Dendritic cell treated with granulocyte-macrophage colony-stimulating factor and Interleukin-4, amounts not matched to agents 40 ng/mL and 50 ng/mL, for 4 days (primary cell): ENCODE data around the gene SOAT2.
"Not testable (repeated sequence)": the region's sequence is repeated elsewhere in the genome, so short reads cannot be mapped to it uniquely, and the experiment has no call there.

Experiments
- H3K27ac Mint-ChIP-seq: one replicate; pipeline ENCODE4 v1.8.0; 2022; ENCODE audit warnings: mild to moderate bottlenecking, mixed read lengths
- H3K27me3 Mint-ChIP-seq: one replicate; pipeline ENCODE4 v1.8.0; 2022; ENCODE audit warnings: mild to moderate bottlenecking, mixed read lengths
- H3K36me3 Mint-ChIP-seq: one replicate; pipeline ENCODE4 v1.8.0; 2022; ENCODE audit warnings: low read depth, mixed read lengths
- H3K4me1 Mint-ChIP-seq: one replicate; pipeline ENCODE4 v1.8.0; 2022; ENCODE audit warnings: low read depth, mixed read lengths
- H3K4me3 Mint-ChIP-seq: one replicate; pipeline ENCODE4 v1.8.0; 2022; ENCODE audit warnings: mild to moderate bottlenecking, moderate library complexity, mixed read lengths
- H3K9me3 Mint-ChIP-seq: one replicate; pipeline ENCODE4 v1.8.0; 2022; ENCODE audit warnings: mixed read lengths
- intact Hi-C: fragments of 100-400 bp; cut with micrococcal nuclease; formaldehyde crosslinking; loops from one replicate; pipeline ENCODE4 v1.15.0; 2022

Gene SOAT2

GRCh38 chr12:53151039-53151438 lies 47.8 kb downstream of the SOAT2 start:
- no peak overlapping the region for H3K27ac Mint-ChIP-seq
- intact Hi-C loops = no loop called here
- no peaks in the 10 kb centered on the region for H3K4me1 Mint-ChIP-seq
- no peaks in the 10 kb centered on the region for H3K36me3 Mint-ChIP-seq
- peaks cover 5% of the 10 kb centered on the region for H3K27me3 Mint-ChIP-seq
- H3K4me3 Mint-ChIP-seq = no peak overlapping the region
- H3K9me3 Mint-ChIP-seq = no peaks in the 10 kb centered on the region

GRCh38 chr12:53152390-53152789 lies 49.1 kb downstream of the SOAT2 start:
- Mint-ChIP-seq H3K27ac (no peak overlapping the region), H3K9me3 (no peaks in the 10 kb centered on the region), H3K4me3 (no peak overlapping the region), H3K27me3 (peaks cover 5% of the 10 kb centered on the region), H3K36me3 (no peaks in the 10 kb centered on the region), H3K4me1 (no peaks in the 10 kb centered on the region)
- intact Hi-C loops = no loop called here

GRCh38 chr12:53159195-53159839 lies 56.0 kb downstream of the SOAT2 start:
- H3K4me1 Mint-ChIP-seq = peaks cover 9% of the 10 kb centered on the region
- intact Hi-C loops = loop anchor here (1.0 kb wide), 1 partner anchor 38 kb away; no protein-coding TSS in a partner anchor
- H3K27ac Mint-ChIP-seq = no peak overlapping the region
- H3K9me3 Mint-ChIP-seq = no peaks in the 10 kb centered on the region
- no peak overlapping the region for H3K4me3 Mint-ChIP-seq
- peaks cover 1% of the 10 kb centered on the region for H3K27me3 Mint-ChIP-seq
- peaks cover 16% of the 10 kb centered on the region for H3K36me3 Mint-ChIP-seq

- Mint-ChIP-seq H3K4me1 (peaks cover 9% of the 10 kb centered on the region), H3K4me3 (no peak overlapping the region), H3K27ac (no peak overlapping the region), H3K36me3 (peaks cover 16% of the 10 kb centered on the region), H3K27me3 (peaks cover 1% of the 10 kb centered on the region), H3K9me3 (no peaks in the 10 kb centered on the region)
- intact Hi-C loops = loop anchor here (1.0 kb wide), 1 partner anchor 37 kb away; no protein-coding TSS in a partner anchor
Measured at GRCh38 chr12:53160000-53160399, 56.7 kb downstream of the SOAT2 start.

- H3K4me3 Mint-ChIP-seq = no peak overlapping the region
- no peaks in the 10 kb centered on the region for H3K9me3 Mint-ChIP-seq
- H3K27me3 Mint-ChIP-seq = peaks cover 1% of the 10 kb centered on the region
- peaks cover 16% of the 10 kb centered on the region for H3K36me3 Mint-ChIP-seq
- peaks cover 9% of the 10 kb centered on the region for H3K4me1 Mint-ChIP-seq
- H3K27ac Mint-ChIP-seq = no peak overlapping the region
- intact Hi-C loops = no loop called here
Measured at GRCh38 chr12:53160673-53161072, 57.4 kb downstream of the SOAT2 start.

- Mint-ChIP-seq H3K4me1 (peaks cover 9% of the 10 kb centered on the region), H3K9me3 (no peaks in the 10 kb centered on the region), H3K27ac (no peak overlapping the region), H3K4me3 (no peak overlapping the region), H3K36me3 (peaks cover 16% of the 10 kb centered on the region), H3K27me3 (peaks cover 1% of the 10 kb centered on the region)
- intact Hi-C loops = no loop called here
Measured at GRCh38 chr12:53161119-53161911, 58.0 kb downstream of the SOAT2 start.

GRCh38 chr12:53163008-53163407 lies 59.7 kb downstream of the SOAT2 start:
- H3K9me3 Mint-ChIP-seq, H3K4me3 Mint-ChIP-seq, intact Hi-C loops, H3K27me3 Mint-ChIP-seq, H3K4me1 Mint-ChIP-seq, H3K27ac Mint-ChIP-seq: not testable (repeated sequence)
- peaks cover 16% of the 10 kb centered on the region for H3K36me3 Mint-ChIP-seq

GRCh38 chr12:53166837-53167236 lies 63.6 kb downstream of the SOAT2 start:
- no peaks in the 10 kb centered on the region for H3K27me3 Mint-ChIP-seq
- peaks cover 6% of the 10 kb centered on the region for H3K4me1 Mint-ChIP-seq
- no peaks in the 10 kb centered on the region for H3K9me3 Mint-ChIP-seq
- H3K36me3 Mint-ChIP-seq = peaks cover 25% of the 10 kb centered on the region
- no peak overlapping the region for H3K4me3 Mint-ChIP-seq
- intact Hi-C loops = no loop called here
- no peak overlapping the region for H3K27ac Mint-ChIP-seq

- intact Hi-C loops = no loop called here
- Mint-ChIP-seq H3K27me3 (no peaks in the 10 kb centered on the region), H3K36me3 (peaks cover 39% of the 10 kb centered on the region), H3K4me1 (peaks cover 9% of the 10 kb centered on the region), H3K4me3 (no peak overlapping the region), H3K9me3 (no peaks in the 10 kb centered on the region), H3K27ac (no peak overlapping the region)
Measured at GRCh38 chr12:53169644-53170043, 66.4 kb downstream of the SOAT2 start.

GRCh38 chr12:53170215-53170614 lies 66.9 kb downstream of the SOAT2 start:
- Mint-ChIP-seq H3K27ac (no peak overlapping the region), H3K4me1 (peaks cover 15% of the 10 kb centered on the region), H3K27me3 (no peaks in the 10 kb centered on the region)

GRCh38 chr12:53170876-53171724 lies 67.8 kb downstream of the SOAT2 start:
- peaks cover 39% of the 10 kb centered on the region for H3K36me3 Mint-ChIP-seq
- no peaks in the 10 kb centered on the region for H3K27me3 Mint-ChIP-seq
- H3K4me3 Mint-ChIP-seq = no peak overlapping the region
- no peaks in the 10 kb centered on the region for H3K9me3 Mint-ChIP-seq
- H3K27ac Mint-ChIP-seq = no peak overlapping the region
- intact Hi-C loops = no loop called here
- peaks cover 16% of the 10 kb centered on the region for H3K4me1 Mint-ChIP-seq

More at GRCh38 chr12:53170215-53170614, 66.9 kb downstream of the SOAT2 start:
- intact Hi-C loops = no loop called here
- Mint-ChIP-seq H3K36me3 (peaks cover 39% of the 10 kb centered on the region), H3K9me3 (no peaks in the 10 kb centered on the region), H3K4me3 (no peak overlapping the region)

- H3K4me1 Mint-ChIP-seq = peaks cover 16% of the 10 kb centered on the region
- intact Hi-C loops = no loop called here
- no peak overlapping the region for H3K27ac Mint-ChIP-seq
- peaks cover 39% of the 10 kb centered on the region for H3K36me3 Mint-ChIP-seq
- no peak overlapping the region for H3K4me3 Mint-ChIP-seq
- no peaks in the 10 kb centered on the region for H3K9me3 Mint-ChIP-seq
- no peaks in the 10 kb centered on the region for H3K27me3 Mint-ChIP-seq
Measured at GRCh38 chr12:53171725-53172329, 68.5 kb downstream of the SOAT2 start.

GRCh38 chr12:53172352-53172751 lies 69.1 kb downstream of the SOAT2 start:
- intact Hi-C loops = no loop called here
- Mint-ChIP-seq H3K27me3 (no peaks in the 10 kb centered on the region), H3K9me3 (no peaks in the 10 kb centered on the region), H3K4me1 (peaks cover 16% of the 10 kb centered on the region), H3K36me3 (peaks cover 39% of the 10 kb centered on the region), H3K4me3 (no peak overlapping the region), H3K27ac (no peak overlapping the region)
